ENCODE measurements around the gene CUTA.

The CUTA gene, protein sequence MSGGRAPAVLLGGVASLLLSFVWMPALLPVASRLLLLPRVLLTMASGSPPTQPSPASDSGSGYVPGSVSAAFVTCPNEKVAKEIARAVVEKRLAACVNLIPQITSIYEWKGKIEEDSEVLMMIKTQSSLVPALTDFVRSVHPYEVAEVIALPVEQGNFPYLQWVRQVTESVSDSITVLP

DNA sequence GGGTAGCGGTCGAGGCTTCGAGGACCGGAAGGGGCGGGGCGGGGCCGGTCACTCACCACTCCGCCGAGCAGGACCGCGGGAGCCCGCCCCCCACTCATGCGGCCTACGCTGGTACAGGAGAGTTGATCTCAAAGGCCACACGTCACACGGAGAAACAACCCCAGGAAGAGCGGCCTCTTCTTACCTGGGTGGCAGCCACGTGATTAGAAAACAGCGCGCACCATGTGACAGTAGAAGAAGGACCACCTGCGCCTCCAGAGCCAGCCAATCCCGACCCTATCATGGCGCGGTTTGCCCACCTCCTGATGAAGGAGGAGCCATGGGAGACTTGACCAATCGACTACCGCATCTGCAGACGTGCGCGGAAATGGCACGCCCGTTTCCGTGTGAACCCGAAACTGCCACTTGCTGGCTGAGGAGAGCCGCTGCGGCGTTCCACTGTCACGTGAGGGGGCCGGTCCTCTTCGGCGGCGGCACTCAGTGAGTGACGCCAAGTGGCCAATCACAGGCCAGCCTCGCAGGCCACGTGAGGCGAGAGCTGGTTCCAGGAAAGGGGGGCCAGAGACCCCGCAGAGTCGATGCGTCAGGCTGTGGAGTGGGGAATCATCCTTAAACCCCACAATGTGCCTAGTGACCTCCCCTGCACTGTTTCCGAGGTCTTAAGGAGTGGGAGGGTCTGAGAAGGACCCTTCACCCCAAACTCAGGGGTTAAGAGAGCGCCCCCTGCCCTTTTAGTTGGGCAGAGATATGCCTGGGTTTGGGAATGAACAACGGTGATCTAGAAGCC lies at the start of gene CUTA:
Gene CUTA (minus strand): TSS at position 205 of the 787 bp plus-strand sequence. CDS start 107 bp downstream, at position 98.
- peak; percentile 98 for DNase-seq

DNA sequence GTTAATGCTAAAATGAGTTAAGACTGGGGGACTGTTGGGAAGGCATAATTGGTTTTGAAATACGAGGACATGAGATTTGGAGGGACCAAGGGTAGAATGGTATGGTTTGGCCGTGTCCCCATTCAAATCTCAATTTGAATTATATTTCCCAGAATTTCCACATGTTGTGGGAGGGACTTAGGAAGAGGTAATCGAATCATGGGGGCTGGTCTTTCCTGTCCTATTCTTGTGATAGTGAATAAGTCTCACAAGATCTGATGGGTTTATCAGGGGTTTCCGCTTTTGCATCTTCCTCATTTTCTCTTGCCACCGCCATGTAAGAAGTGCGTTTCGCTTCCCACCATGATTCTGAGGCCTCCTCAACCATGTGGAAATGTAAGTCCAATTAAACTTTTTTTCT lies 49.2 kb upstream of the CUTA start:
- no peak for DNase-seq

DNA sequence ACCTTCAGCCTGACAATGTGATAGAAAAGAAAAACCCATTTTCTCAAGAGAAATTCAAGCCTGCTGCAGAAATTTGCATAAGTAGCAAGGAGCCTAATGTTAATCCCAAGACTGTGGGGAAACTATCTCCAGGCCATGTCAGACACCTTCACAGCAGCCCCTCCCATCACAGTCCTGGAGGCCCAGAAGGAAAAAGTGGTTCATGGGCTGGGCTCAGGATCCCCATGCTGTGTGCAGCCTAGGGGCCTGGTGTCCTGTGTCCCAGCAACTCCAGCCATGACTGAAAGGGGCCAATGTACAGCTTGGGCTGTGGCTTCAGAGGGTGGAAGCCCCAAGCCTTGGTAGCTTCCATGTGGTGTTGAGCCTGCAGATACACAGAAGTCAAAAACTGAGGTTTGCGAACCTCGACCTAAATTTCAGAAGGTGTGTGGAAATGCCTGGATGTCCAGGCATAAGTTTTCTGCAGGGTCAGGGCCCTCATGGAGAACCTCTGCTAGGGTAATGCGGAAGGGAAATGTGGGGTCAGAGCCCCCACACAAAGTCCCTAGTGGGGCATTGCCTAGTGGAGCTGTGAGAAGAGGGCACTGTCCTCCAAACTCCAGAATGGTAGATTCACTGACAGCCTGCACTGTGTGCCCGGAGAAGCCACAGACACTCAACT lies 48.3 kb upstream of the CUTA start:
- no peak for DNase-seq

DNA sequence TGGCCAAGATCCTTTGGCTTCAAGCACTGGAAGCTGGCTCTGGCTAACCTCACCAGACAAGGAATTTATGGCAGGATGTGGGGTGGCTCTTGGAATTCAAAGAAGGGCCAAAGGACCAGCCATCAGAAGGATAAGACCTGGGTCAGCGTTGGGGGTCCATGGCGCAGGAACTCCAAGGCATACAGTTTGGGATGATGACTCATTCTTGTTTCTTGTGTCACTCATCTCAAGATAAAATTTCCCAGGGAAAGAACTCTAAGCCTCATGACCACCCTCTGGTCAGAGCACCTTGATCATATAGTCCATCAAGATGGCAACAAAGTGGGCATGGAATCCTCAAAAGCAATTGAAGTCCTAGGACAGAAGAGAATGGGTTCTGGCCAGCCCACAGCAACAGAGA lies 41.3 kb upstream of the CUTA start:
- no peak for DNase-seq

DNA sequence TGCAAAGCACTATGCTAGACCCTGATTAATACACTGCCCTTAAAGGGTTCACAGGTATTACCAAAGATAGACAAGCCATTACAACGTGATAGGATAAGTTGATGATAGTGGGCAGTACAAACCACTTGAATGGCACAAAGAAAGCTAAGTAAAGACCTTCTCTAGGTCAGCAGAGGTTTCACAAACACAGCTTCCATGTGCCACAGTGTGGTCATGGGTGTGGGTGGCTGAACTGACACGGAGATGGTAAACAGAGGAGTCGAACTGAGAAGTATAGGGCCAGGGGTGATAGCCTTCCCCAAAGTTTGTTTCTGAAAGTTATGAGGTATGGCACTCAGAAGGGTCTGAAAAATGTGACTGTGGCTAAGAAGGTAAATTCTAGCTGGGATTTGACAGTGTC lies 40.8 kb upstream of the CUTA start:
- no peak for DNase-seq

DNA sequence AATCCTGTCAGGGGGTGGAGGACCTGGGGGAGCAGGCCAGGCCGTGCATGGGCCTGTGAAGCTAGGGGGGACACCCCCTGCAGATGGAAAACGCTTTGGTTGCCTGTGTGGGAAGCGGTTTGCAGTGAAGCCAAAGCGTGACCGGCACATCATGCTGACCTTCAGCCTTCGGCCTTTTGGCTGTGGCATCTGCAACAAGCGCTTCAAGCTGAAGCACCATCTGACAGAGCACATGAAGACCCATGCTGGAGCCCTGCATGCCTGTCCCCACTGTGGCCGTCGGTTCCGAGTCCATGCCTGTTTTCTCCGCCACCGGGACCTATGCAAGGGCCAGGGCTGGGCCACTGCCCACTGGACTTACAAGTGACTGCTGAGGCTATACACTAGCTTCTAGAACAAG lies 38.2 kb upstream of the CUTA start:
- no peak for DNase-seq

DNA sequence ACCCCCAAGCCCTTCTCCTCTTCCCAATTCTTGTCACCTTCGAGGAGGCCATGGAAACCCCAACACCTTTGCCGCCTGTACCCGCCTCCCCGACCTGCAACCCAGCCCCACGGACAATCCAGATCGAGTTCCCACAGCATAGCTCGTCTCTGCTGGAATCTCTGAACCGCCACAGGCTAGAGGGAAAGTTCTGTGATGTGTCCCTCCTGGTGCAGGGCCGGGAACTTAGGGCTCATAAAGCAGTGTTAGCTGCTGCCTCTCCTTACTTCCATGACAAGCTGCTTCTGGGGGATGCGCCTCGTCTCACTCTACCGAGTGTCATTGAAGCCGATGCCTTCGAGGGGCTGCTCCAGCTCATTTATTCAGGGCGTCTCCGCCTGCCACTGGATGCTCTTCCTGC lies 37.1 kb upstream of the CUTA start:
- no peak for DNase-seq

DNA sequence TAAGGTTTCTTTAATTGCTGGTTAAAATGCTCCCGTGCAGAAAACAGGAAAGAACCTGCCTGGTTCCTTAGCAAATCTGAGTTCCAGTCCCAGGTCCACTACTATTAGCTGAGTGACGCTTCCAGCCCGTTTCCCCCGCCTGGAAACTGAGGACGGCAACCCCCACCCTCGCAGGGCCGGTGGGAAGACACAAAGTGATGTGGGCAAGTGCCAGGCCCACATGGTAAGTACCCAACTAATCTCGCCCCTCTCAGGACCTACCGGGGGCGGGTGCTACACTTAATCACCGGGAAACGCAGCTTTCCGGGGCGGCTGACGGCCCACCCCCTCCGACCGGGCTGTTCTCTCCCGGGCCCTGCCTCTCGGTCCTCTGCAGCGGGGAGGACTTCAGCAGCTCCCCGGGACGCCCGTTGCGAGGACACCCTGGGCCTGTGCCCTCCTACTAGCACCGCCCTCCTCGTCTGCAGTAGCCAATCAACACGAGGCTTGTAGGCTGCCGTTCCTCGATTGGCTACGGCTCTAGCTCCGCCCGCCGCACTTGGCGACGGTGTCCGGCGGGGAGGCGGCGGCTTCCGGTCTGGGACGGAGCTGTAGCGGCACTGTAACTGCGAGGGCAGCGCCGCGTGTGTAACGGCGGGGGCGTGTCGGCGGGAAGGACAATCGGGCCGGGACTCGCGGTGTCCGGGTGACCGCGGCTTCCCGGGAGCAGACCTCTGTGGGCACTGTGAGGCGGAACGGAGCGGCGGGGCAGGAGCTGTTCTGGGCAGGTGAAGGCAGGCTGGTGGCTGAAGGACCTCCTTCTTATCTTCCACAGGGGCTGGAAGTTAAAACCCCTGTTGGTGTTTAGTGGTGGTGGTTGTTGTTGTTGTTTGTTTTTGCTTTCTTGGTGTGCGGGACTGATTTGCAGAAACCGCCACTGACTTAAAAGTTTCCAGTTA lies 36.4 kb upstream of the CUTA start, which contains the start of gene ZBTB9:
Gene ZBTB9 (plus strand): TSS at position 568 of the 938 bp plus-strand sequence. CDS start 525 bp downstream, outside the sequence.
- DNase-seq: peak; percentile 87

DNA sequence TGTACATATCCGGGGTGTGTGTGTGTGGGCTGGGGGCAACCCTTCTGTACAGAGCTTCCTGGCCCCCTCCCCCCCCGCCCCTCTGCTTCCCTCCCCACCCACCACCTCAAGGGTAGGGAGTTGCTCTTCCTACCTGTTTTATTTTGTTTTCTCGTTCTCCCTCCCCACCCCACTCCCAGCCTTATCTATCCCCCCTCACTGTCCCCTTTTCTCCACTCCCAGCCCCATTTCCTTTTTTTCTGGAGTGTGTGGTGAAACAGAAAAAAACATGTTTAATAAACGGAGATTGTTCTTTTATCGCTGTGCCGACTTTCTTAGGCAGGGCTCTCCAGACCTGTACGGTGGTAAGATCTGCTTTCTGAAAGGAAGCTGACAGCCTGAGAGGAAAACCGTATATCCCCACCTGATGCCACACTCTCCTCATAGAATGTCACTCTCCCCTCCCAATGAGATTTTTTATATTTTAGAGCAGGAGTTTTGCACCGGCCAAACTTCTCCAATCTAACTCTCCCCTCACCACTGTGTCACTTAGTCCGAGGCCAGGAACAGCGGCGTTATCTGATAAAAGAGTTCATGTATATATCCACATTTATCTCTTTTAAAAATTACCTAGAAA lies 35.6 kb upstream of the CUTA start:
- DNase-seq: no peak

DNA sequence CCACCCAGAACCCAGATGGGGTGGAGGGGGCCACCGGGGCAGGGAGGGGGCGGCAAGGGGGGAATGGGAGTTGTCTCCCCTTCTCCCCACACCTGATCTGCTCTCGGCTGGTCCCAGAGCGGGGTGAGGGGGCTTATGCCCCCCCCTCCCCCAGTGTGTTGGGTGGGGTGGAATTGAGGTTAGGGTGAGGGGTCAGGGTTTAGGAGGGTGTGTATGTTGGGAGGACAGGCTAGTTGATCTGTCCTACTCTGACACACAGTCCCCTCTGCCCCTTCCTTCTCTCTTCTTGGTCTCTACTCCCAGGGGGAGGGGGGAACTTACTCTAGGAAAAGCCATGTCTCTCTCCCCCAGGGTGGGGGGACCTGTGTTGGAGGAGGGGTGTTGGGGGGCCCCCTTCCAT lies 34.6 kb upstream of the CUTA start:
- DNase-seq: no peak

DNA sequence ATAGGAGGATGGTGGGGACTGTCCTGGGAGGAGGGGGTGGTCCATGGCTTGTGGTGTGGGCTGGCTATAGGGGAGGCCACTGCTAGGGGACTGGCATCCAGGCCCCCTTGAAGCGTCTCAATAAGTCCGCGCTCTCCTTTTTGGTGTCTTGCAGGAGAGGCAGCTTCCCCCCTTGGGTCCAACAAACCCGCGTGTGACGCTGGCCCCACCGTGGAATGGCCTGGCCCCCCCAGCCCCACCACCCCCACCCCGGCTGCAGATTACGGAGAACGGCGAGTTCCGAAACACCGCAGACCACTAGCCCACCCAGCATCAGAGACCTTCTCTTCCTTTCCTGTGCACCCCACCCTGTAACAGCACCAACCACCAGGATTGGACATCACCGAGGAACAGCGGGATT lies 33.7 kb upstream of the CUTA start:
- no peak for DNase-seq

DNA sequence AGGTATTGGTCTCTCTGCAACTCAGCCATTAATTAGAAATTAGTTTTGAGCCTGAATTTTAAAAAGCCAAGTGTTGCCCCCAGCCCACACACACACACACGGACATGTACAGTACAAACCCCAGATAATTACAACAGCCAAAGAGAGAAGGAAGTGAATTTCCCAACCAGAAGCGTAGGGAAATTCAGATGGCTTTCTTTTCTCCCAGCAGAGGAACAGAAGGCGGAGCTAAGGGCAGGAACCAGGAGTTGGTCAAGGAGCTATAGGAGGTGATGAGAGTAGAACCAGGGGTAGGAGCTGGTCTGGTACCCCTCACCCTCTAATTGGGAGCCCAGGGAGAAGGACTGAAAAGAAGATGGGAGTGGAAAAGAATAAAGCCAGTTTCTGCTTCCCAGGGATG lies 32.5 kb upstream of the CUTA start:
- DNase-seq: no peak

DNA sequence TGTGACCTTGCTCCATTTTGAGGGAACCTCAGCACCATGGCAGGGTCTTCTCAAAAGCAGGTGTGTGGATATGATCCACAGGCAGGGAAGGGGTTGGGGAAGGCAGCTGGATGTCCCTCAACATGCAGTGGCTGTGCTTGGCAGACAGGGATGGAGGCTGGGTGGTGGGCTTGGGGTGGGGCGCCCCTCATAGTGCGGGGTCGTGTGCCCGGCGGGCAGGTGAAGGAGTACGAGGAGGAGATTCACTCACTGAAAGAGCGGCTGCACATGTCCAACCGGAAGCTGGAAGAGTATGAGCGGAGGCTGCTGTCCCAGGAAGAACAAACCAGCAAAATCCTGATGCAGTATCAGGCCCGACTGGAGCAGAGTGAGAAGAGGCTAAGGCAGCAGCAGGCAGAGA lies 28.4 kb upstream of the CUTA start:
- DNase-seq: no peak

DNA sequence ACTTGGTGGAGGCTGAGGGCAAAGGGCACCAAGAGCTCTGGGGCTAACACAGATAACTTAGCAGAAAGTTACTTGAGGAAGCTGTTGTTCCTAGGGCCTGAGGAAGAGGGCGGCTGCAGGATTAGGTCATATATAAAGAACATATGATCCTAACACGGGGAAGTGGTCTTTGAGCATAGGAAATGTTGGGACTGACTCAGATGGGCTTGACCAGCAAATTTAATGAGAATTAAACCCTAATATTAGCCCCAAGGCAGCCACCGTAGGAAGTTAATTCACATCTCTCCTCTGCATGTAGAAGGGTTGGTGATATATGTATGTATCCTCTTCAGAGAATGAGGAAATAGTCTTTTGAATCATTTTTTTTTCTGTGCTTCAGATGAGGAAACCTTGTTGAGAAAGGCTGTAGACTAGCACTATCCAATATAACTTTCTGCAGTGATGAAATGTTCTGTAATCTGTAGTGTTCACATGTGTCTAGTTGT lies 27.3 kb upstream of the CUTA start:
- DNase-seq: no peak

DNA sequence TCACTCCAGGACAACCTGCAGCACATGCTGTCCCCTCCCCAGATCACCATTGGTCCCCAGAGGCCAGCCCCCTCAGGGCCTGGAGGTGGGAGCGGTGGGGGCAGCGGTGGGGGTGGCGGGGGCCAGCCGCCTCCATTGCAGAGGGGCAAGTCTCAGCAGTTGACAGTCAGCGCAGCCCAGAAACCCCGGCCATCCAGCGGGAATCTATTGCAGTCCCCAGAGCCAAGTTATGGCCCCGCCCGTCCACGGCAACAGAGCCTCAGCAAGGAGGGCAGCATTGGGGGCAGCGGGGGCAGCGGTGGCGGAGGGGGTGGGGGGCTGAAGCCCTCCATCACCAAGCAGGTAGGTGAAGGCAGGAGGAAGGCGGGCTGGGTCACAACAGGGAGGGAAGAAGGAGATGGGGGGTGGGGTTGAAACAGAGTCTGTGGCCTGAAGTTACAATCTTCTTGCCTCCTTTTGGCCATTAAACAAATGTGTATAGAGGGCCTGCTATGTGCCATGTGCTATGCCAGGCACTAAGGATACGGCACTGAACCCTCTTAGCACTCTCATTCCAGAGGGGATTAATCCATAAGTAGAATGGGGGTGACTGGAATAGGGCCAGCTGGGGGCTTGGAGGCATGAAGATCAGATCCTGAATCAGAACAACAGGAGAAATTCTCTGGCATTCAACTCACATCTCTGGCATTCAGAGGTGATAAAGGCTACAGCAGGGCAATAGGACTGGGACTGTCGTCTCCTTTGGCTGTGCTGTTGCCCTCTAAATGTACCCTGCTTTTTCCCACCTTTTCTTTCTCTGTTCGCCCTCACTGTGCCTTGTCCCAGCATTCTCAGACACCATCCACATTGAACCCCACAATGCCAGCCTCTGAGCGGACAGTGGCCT lies 26.0 kb upstream of the CUTA start:
- DNase-seq: no peak

DNA sequence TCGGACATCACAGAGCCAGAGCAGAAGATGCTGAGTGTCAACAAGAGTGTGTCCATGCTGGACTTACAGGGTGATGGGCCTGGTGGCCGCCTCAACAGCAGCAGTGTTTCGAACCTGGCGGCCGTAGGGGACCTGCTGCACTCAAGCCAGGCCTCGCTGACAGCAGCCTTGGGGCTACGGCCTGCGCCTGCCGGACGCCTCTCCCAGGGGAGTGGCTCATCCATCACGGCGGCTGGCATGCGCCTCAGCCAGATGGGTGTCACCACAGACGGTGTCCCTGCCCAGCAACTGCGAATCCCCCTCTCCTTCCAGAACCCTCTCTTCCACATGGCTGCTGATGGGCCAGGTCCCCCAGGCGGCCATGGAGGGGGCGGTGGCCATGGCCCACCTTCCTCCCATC lies 25.1 kb upstream of the CUTA start:
- no peak for DNase-seq

DNA sequence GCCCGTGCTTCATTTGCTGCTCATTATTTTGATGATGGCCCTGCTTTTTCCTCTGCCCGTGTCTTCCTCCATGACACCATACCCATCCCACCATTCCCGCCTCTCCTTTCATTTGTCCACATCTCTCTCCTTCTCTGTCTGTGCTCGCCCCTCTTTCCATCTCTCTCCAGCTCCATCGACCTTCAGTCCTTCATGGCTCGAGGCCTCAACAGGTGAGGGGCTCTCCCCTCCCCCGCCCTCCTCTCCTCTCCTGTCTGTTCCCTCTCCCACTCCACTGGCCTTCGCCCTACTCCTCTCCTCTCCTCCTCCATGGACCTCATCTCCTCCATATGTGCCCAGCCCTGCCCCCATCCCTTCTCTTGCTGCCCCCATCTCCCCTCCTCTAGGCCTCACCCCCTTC lies 24.4 kb upstream of the CUTA start:
- no peak for DNase-seq

DNA sequence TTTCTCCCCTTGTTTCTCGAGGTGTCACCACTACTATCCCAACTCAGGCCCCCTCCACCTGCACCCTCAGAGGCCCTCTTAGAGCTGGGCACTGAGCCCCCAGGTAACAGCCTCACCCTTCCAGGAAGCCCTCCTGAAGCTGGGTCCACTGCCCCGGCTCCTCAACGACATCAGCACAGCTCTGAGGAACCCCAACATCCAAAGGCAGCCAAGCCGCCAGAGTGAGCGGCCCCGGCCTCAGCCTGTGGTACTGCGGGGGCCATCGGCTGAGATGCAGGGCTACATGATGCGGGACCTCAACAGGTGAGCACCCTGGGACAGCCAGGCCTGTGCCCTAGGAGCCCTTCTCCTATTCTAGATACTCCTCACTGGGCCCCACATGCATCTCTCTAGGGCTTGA lies 23.6 kb upstream of the CUTA start:
- no peak for DNase-seq

DNA sequence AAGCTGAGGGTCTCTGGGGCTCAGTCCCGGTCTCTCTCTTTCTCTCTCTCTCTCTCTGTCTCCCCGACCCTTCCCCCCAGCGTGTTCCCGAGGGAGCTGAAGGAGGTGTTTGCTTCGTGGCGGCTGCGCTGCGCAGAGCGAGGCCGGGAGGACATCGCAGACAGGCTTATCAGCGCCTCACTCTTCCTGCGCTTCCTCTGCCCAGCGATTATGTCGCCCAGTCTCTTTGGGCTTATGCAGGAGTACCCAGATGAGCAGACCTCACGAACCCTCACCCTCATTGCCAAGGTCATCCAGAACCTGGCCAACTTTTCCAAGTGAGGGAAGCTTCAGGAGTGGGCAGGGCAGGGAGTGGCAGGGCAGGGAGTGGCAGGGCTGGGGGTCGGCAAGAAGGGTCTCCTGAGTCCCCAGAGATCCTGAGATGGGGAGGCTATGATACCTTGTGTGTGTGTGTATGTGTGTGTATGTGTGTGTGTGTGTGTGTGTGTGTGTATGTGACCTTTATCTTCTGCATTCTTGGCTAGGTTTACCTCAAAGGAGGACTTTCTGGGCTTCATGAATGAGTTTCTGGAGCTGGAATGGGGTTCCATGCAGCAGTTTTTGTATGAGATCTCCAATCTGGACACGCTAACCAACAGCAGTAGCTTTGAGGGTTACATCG lies 22.9 kb upstream of the CUTA start:
- DNase-seq: no peak

DNA sequence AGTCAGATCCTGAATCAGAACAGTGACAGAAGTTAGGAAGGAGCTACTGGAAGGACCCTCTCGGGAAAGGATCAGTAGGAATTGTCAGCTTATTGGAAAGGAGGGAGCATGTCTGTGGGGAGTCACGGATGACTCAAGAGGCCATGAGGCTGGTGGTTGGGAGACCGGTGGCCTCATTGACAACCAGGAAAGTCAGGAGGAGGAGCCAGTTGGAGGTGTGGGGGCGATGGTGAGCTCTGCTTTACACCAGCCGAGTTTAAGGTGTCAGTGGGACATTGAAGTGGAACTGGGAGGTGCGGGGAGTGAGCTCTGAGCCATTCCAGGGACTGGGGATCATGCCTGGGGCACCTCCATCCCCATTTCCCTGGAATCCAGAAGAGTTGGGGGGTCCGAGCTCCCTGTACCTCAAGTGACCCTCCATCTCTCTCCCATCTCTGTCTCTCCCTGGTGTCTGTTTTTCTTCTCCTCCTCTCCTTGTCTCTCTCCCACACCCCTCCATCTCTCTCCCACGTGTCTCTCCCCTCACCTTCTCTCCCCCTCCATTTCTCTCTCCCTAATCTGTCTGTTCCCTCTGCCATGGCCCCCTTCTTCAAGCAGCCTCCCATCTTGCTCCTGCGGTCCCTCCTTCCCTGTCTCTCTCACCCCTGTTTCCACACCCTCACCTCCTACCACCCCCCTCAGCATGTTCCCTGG lies 22.2 kb upstream of the CUTA start:
- DNase-seq: no peak
